Muscle of arm (tissue), 14 donors: ENCODE data around the gene ZNF391. TPM values are rescaled to one million over a fixed set of nuclear protein-coding genes. Genes with fewer than 3 reads are reported as not detected.
"Not testable (repeated sequence)": the region's sequence is repeated elsewhere in the genome, so short reads cannot be mapped to it uniquely, and the experiment has no call there.

Experiments used
- DNase-seq: peaks from one replicate; pipeline ENCODE4 v3.0.0-alpha.2; 2013
- long read RNA-seq, 11 donors: transcript quantifications; one replicate each; lab custom pipeline, GENCODE V29; 2026
- polyA plus RNA-seq, 12 donors: library from polyadenylated mRNA; unstranded; fragments of 120-200 nt; gene quantifications; one replicate each; pipeline ENCODE4 v1.2.1, GENCODE V29; 2013; ENCODE audit not compliant: insufficient read length in 12 of 12

ZNF391 gene
- 10 to 100 TPM in 1 of 12 donors, 1 to 10 TPM in 10, not detected in 1; 3.9 to 13.3 (median 5.8) TPM for polyA plus RNA-seq
- long read RNA-seq, donor 1 = 0 reads
- long read RNA-seq, donor 2 = 0 reads
- long read RNA-seq, donor 3 = 0 reads
- long read RNA-seq, donor 4 = 0 reads
- long read RNA-seq, donor 5, full-length matches to known transcripts = 3 of 3 reads
- long read RNA-seq, donor 5, partial matches to known transcripts = 0 of 3 reads
- long read RNA-seq, donor 5, other reads (novel, unspliced or antisense) = 0 of 3 reads
- long read RNA-seq, donor 6, full-length matches to known transcripts = 1 of 1 reads
- long read RNA-seq, donor 6, partial matches to known transcripts = 0 of 1 reads
- long read RNA-seq, donor 6, other reads (novel, unspliced or antisense) = 0 of 1 reads
- long read RNA-seq, donor 7, partial matches to known transcripts = 0 of 1 reads
- long read RNA-seq, donor 7, other reads (novel, unspliced or antisense) = 0 of 1 reads
- long read RNA-seq, donor 8, full-length matches to known transcripts = 1 of 1 reads
- long read RNA-seq, donor 8, partial matches to known transcripts = 0 of 1 reads
- long read RNA-seq, donor 8, other reads (novel, unspliced or antisense) = 0 of 1 reads
- long read RNA-seq, donor 9 = 0 reads
- long read RNA-seq, donor 10, full-length matches to known transcripts = 2 of 2 reads
- long read RNA-seq, donor 10, partial matches to known transcripts = 0 of 2 reads
- long read RNA-seq, donor 10, other reads (novel, unspliced or antisense) = 0 of 2 reads
- long read RNA-seq, donor 11, full-length matches to known transcripts = 2 of 2 reads
- long read RNA-seq, donor 11, partial matches to known transcripts = 0 of 2 reads
- long read RNA-seq, donor 11, other reads (novel, unspliced or antisense) = 0 of 2 reads

- DNase-seq = peak; percentile 83
Observed at GRCh38 chr6:27388293-27389197, at the start of gene ZNF391. ZNF391 (plus strand) TSS chr6:27388759; CDS start chr6:27400371, 11,612 bp downstream.

GRCh38 chr6:27352850-27353249 lies 35.7 kb upstream of the ZNF391 start:
- no peak for DNase-seq

- DNase-seq = no peak
Observed at GRCh38 chr6:27358786-27359185, 29.8 kb upstream of the ZNF391 start.

GRCh38 chr6:27359231-27359630 lies 29.3 kb upstream of the ZNF391 start:
- DNase-seq = no peak

GRCh38 chr6:27368202-27368601 lies 20.4 kb upstream of the ZNF391 start:
- no peak for DNase-seq

- no peak for DNase-seq
Observed at GRCh38 chr6:27370391-27370790, 18.2 kb upstream of the ZNF391 start.

GRCh38 chr6:27374824-27375612 lies 13.5 kb upstream of the ZNF391 start:
- DNase-seq = peak; percentile 81

- DNase-seq = peak; percentile 18
Observed at GRCh38 chr6:27375613-27376079, 12.9 kb upstream of the ZNF391 start.

GRCh38 chr6:27378406-27378805 lies 10.2 kb upstream of the ZNF391 start:
- not testable (repeated sequence) for DNase-seq

GRCh38 chr6:27381001-27381400 lies 7.6 kb upstream of the ZNF391 start:
- DNase-seq = not testable (repeated sequence)

GRCh38 chr6:27383011-27383410 lies 5.5 kb upstream of the ZNF391 start:
- DNase-seq = no peak

GRCh38 chr6:27383481-27383880 lies 5.1 kb upstream of the ZNF391 start:
- DNase-seq = no peak

- DNase-seq = no peak
Observed at GRCh38 chr6:27392623-27393022, 4.1 kb downstream of the ZNF391 start.

- no peak for DNase-seq
Observed at GRCh38 chr6:27394073-27394472, 5.5 kb downstream of the ZNF391 start.

GRCh38 chr6:27400877-27401642 lies 12.5 kb downstream of the ZNF391 start:
- no peak for DNase-seq

GRCh38 chr6:27406085-27406484 lies 17.5 kb downstream of the ZNF391 start:
- no peak for DNase-seq

- DNase-seq = no peak
Observed at GRCh38 chr6:27407153-27407814, 18.7 kb downstream of the ZNF391 start.

GRCh38 chr6:27414300-27414699 lies 25.7 kb downstream of the ZNF391 start:
- DNase-seq = no peak

GRCh38 chr6:27414996-27415395 lies 26.4 kb downstream of the ZNF391 start:
- DNase-seq = no peak
